Spleen (tissue), 7 donors: ENCODE measurements around the gene DEAF1.

Experiments used
- POLR2A ChIP-seq, 3 donors: fragments of 450-650 bp; IDR thresholded peaks; one replicate each; pipeline ENCODE4 v1.5.1; 2017; ENCODE audit warnings: antibody characterized with exemption in 3 of 3, mild to moderate bottlenecking in 1 of 3
- POLR2AphosphoS5 ChIP-seq, 3 donors: sonication (generic); formaldehyde crosslinking; IDR thresholded peaks; one replicate each; pipeline ENCODE4 v1.5.1; 2017; ENCODE audit warnings: antibody characterized with exemption in 3 of 3
- TF ChIP-seq, protein P1 (sequence below), 11 experiments: fragments of 200-600 bp in 7 of 11; fragments of 450-650 bp in 4 of 11; sonication (generic) in 4 of 11; IDR thresholded peaks in 8 of 11; conservative IDR thresholded peaks in 3 of 11; 1 replicate in 7 of 11; 2 replicates in 4 of 11; pipeline versions ENCODE4 v1.4.0 to v1.8.0; 2016 to 2021; ENCODE audit warnings: antibody characterized with exemption in 11 of 11, inconsistent platforms in 4 of 11, mild to moderate bottlenecking in 1 of 11
- donor health status: DM: no; HTN: no; CAD: no; lungs with moderate emphysema.
- donor health status: DM: no; HTN: no; CAD: no.
- donor health status: DM: no; HTN: no; CAD: no.

- TF ChIP-seq, protein P1, sequence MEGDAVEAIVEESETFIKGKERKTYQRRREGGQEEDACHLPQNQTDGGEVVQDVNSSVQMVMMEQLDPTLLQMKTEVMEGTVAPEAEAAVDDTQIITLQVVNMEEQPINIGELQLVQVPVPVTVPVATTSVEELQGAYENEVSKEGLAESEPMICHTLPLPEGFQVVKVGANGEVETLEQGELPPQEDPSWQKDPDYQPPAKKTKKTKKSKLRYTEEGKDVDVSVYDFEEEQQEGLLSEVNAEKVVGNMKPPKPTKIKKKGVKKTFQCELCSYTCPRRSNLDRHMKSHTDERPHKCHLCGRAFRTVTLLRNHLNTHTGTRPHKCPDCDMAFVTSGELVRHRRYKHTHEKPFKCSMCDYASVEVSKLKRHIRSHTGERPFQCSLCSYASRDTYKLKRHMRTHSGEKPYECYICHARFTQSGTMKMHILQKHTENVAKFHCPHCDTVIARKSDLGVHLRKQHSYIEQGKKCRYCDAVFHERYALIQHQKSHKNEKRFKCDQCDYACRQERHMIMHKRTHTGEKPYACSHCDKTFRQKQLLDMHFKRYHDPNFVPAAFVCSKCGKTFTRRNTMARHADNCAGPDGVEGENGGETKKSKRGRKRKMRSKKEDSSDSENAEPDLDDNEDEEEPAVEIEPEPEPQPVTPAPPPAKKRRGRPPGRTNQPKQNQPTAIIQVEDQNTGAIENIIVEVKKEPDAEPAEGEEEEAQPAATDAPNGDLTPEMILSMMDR (IDR thresholded peaks at IDR 0.05 in 8 of 11, conservative IDR thresholded peaks at IDR 0.05 in 3 of 11) = no peak
- TF ChIP-seq POLR2AphosphoS5 (IDR thresholded peaks at IDR 0.05) (no peak), POLR2A (IDR thresholded peaks at IDR 0.05) (no peak)
Measured at GRCh38 chr11:706957-707816, 12.2 kb upstream of the DEAF1 start.
